SJCRH30 (cell line): ENCODE data around the gene EGR4. TPM values are rescaled to one million over a fixed set of nuclear protein-coding genes. Genes with fewer than 3 reads are reported as not detected.

ENCODE experiments used
- DNase-seq, 2 experiments: peaks; one replicate each; pipeline ENCODE4 v3.0.0-alpha.2; 2015 to 2020
- H3K27ac ChIP-seq: fragments of 250-450 bp; sonication (Bioruptor Pico); 2 replicates; pipeline ENCODE4 v1.5.1; 2020; ENCODE audit warnings: mild to moderate bottlenecking, moderate library complexity
- H3K27me3 ChIP-seq: fragments of 250-450 bp; sonication (Bioruptor Pico); 2 replicates; pipeline ENCODE4 v1.5.1; 2020; ENCODE audit warnings: mild to moderate bottlenecking, moderate library complexity
- H3K36me3 ChIP-seq: fragments of 250-450 bp; sonication (Bioruptor Pico); 2 replicates; pipeline ENCODE4 v1.5.1; 2020; ENCODE audit warnings: mild to moderate bottlenecking, moderate library complexity
- H3K4me1 ChIP-seq: fragments of 250-450 bp; sonication (Bioruptor Pico); 2 replicates; pipeline ENCODE4 v1.5.1; 2020; ENCODE audit warnings: mild to moderate bottlenecking, moderate library complexity
- H3K4me3 ChIP-seq: fragments of 250-450 bp; sonication (Bioruptor Pico); 2 replicates; pipeline ENCODE4 v1.5.1; 2020; ENCODE audit warnings: mild to moderate bottlenecking, moderate library complexity
- H3K9me3 ChIP-seq: fragments of 250-450 bp; sonication (Bioruptor Pico); replicated peaks from 2 replicates; pipeline ENCODE4 v1.5.1; 2020; ENCODE audit warnings: mild to moderate bottlenecking, moderate library complexity
- total RNA-seq: library from RNA; depleted of rRNA; stranded (reverse); fragments of >200 nt; shearing (Covaris generic); gene quantifications from 2 replicates; pipeline ENCODE4 v1.2.3, GENCODE V29; 2014; rRNA removed

Gene EGR4
- not detected in 2 replicates for total RNA-seq

GRCh38 chr2:73293534-73294171 lies at the start of gene EGR4:
EGR4 (minus strand) TSS chr2:73293548; CDS start chr2:73293317, 231 bp downstream.
- Histone ChIP-seq H3K4me1 (peaks cover 2% of the 10 kb centered on the region), H3K27ac (no peak within 1 kb of the TSS), H3K27me3 (no peaks in the 10 kb centered on the region; the same call in 1 of the 2 replicates), H3K36me3 (no peaks in the 10 kb centered on the region), H3K9me3 (no peaks in the 10 kb centered on the region; the same call in none of the 2 replicates), H3K4me3 (no peak within 1 kb of the TSS)
- no peak for DNase-seq

GRCh38 chr2:73341039-73341438 lies 47.7 kb upstream of the EGR4 start:
- H3K4me3 ChIP-seq: no peak overlapping the region
- no peaks in the 10 kb centered on the region for H3K9me3 ChIP-seq
- H3K36me3 ChIP-seq: no peaks in the 10 kb centered on the region
- H3K4me1 ChIP-seq: no peaks in the 10 kb centered on the region
- H3K27me3 ChIP-seq: peaks cover 9% of the 10 kb centered on the region; the same call in 1 of the 2 replicates
- DNase-seq: no peak
- H3K27ac ChIP-seq: no peak overlapping the region

DNA sequence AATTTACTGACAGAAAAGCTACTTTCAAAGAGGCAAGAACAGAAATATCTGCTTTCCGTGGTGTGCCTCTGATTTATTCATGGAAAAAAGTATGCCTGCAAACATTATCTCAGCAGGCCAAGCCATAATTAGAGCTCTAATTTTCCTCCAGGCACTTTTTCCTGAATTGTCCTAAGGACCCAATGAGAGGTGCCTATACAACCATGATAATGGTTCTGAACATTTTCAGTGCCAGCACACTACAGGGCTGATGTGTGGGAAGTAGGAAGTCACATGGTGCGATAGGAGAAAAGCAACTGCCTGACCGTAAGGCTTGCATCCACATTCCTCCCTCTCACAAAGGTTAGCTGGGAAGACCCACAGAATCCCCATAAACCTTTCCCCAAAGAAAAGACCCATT lies 45.9 kb upstream of the EGR4 start:
- Histone ChIP-seq H3K4me3 (no peak overlapping the region), H3K9me3 (no peaks in the 10 kb centered on the region), H3K27ac (no peak overlapping the region), H3K4me1 (no peaks in the 10 kb centered on the region), H3K36me3 (no peaks in the 10 kb centered on the region), H3K27me3 (peaks cover 6% of the 10 kb centered on the region; the same call in 1 of the 2 replicates)
- no peak for DNase-seq

DNA sequence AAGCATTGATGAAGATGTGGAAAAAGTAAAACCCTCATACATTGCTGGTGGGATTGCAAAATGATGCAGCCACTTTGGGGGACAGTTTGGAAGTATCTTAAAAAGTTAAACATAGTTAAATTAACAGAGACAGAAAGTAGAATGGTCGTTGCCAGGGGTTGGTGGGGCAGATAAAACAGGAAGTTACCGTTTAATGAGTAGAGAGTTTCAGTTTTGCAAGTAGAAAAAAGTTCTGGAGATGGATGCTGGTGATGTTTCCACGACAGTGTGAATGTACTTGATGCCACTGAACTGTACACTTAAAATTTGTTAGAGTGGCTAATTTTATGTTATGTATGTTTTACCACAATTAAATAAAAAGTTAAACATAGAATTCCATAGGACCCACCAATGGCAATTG lies 44.5 kb upstream of the EGR4 start:
- no peaks in the 10 kb centered on the region for H3K36me3 ChIP-seq
- no peak for DNase-seq
- H3K4me1 ChIP-seq: no peaks in the 10 kb centered on the region
- no peaks in the 10 kb centered on the region for H3K27me3 ChIP-seq
- no peak overlapping the region for H3K4me3 ChIP-seq
- H3K9me3 ChIP-seq: no peaks in the 10 kb centered on the region
- no peak overlapping the region for H3K27ac ChIP-seq

DNA sequence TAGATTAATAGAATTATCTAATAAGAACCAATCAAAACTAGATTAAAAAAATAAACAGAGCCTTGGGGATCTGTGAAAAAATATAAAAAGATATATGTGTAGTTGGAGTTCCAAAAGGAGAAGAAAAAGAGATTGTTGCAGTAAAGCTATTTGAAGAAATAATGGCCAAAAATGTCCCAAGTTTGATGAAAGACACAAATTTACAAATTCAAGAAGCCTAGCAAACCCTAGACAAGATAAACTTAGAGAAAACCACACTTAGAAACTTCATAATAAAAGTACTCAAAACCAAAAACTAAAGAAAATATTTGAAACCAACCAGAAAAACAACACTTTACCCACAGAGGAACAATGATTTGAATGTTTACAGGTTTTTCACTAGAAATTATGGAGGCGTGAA lies 41.3 kb upstream of the EGR4 start:
- Histone ChIP-seq H3K36me3 (no peaks in the 10 kb centered on the region), H3K4me1 (no peaks in the 10 kb centered on the region), H3K27me3 (no peaks in the 10 kb centered on the region), H3K4me3 (no peak overlapping the region), H3K9me3 (no peaks in the 10 kb centered on the region), H3K27ac (no peak overlapping the region)
- DNase-seq: no peak

GRCh38 chr2:73334045-73334444 lies 40.7 kb upstream of the EGR4 start:
- H3K27ac ChIP-seq: no peak overlapping the region
- DNase-seq: no peak
- no peaks in the 10 kb centered on the region for H3K4me1 ChIP-seq
- no peaks in the 10 kb centered on the region for H3K36me3 ChIP-seq
- no peak overlapping the region for H3K4me3 ChIP-seq
- no peaks in the 10 kb centered on the region for H3K27me3 ChIP-seq
- H3K9me3 ChIP-seq: no peaks in the 10 kb centered on the region

DNA sequence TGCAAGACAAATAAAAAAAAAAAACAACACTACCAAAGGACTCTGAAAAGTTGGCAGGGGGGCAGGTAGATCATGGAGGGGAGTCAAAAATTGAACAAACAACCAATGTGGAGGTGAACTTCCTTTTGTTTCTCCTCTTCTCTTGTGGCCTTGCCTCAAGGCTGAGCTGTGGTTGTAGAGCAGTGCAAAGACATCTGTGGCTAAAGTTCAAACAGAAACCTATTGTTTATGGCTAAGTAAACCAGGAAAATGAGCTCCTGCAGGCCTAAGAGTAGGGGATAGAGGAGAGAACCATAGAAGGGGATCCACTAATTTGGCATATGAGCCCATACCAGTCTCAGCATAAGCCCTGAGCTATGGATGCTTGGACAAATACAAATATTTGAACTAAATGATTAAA lies 40.2 kb upstream of the EGR4 start:
- H3K36me3 ChIP-seq: no peaks in the 10 kb centered on the region
- H3K4me3 ChIP-seq: no peak overlapping the region
- H3K9me3 ChIP-seq: no peaks in the 10 kb centered on the region
- H3K27ac ChIP-seq: no peak overlapping the region
- H3K27me3 ChIP-seq: no peaks in the 10 kb centered on the region
- no peak for DNase-seq
- no peaks in the 10 kb centered on the region for H3K4me1 ChIP-seq

DNA sequence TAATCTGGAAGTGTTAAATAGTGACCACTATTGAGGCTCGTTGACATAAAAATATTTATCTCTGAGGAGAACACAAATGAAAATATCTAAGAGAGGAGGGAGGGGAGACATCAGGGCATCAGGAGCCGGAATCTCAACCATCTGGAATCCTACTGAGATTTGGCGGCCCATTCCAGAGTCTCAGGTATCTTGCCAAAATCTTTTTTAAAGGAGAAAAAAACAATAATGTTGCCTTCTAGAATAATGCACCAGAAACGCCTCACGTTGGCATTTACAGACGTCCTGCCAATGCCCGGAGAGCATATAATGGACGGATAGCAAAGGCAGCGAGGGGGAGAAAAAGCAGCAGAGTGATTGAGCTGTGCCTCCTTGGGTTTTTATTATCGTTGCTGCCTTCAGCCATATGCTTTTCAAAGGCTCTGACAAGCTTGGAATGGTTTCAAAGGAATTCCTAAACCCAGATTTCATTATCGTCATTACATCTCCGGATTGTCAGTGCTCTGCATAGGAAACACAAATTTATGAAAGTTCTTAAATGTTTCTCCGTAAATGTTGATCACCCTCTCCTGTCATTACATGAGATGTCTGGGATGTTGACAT lies 30.9 kb upstream of the EGR4 start:
- Histone ChIP-seq H3K9me3 (no peaks in the 10 kb centered on the region), H3K4me3 (no peak overlapping the region), H3K27me3 (peaks cover 19% of the 10 kb centered on the region), H3K36me3 (no peaks in the 10 kb centered on the region), H3K27ac (no peak overlapping the region), H3K4me1 (no peaks in the 10 kb centered on the region)
- no peak for DNase-seq

DNA sequence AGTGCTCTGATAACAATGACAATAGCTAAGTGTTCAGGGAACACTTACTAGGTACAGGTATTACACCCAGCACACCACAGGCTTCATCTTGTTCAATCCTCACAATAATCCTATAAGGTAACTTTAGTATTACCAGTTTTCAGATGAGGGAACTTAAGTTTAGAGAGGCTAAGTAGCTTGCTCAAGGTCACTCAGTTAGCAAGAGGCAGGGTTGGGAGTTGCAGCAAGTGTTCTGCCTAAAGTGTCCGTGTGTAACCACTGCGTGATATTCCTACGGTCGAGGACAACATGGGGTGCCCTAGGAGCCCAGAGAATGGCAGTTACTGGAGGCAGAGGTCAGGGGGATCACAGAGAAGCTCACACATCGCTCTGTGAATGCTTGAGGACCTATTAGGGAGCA lies 30.2 kb upstream of the EGR4 start:
- Histone ChIP-seq H3K4me1 (no peaks in the 10 kb centered on the region), H3K36me3 (no peaks in the 10 kb centered on the region), H3K27me3 (peaks cover 19% of the 10 kb centered on the region), H3K9me3 (no peaks in the 10 kb centered on the region), H3K4me3 (no peak overlapping the region), H3K27ac (no peak overlapping the region)
- DNase-seq: no peak

DNA sequence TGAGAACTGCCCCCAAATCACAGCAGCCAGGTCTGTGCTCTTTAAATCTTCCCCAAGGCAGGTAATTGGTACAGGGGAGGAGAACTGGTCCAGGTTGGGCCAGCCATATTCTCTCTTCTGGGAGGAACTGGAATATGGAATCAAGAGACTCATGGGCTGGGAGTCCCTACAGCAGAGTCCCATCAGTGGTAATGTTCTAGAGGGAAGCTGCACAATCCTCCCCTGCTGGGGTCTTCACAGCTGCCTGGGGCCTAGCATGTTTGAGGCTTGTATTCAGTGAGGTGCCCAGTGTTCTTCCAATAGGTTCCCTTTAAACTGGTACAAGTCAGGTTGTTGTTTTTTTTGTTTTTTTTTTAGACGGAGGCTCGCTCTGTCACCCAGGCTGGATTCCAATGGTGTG lies 21.1 kb upstream of the EGR4 start:
- Histone ChIP-seq H3K27me3 (peaks cover 9% of the 10 kb centered on the region), H3K36me3 (no peaks in the 10 kb centered on the region), H3K4me3 (no peak overlapping the region), H3K27ac (no peak overlapping the region), H3K9me3 (0 out of 2 replicates have a peak, but pooled peaks cover 3% of the 10 kb centered on the region), H3K4me1 (no peaks in the 10 kb centered on the region)
- DNase-seq: no peak

GRCh38 chr2:73307720-73308119 lies 14.4 kb upstream of the EGR4 start:
- no peaks in the 10 kb centered on the region for H3K9me3 ChIP-seq
- H3K36me3 ChIP-seq: no peaks in the 10 kb centered on the region
- H3K27ac ChIP-seq: no peak overlapping the region
- DNase-seq: no peak
- H3K4me1 ChIP-seq: no peaks in the 10 kb centered on the region
- peaks cover 10% of the 10 kb centered on the region; the same call in 1 of the 2 replicates for H3K27me3 ChIP-seq
- no peak overlapping the region for H3K4me3 ChIP-seq

- DNase-seq: no peak
- Histone ChIP-seq H3K4me3 (no peak overlapping the region), H3K27me3 (peaks cover 10% of the 10 kb centered on the region; the same call in 1 of the 2 replicates), H3K9me3 (no peaks in the 10 kb centered on the region; the same call in 1 of the 2 replicates), H3K4me1 (peaks cover 2% of the 10 kb centered on the region), H3K27ac (no peak overlapping the region), H3K36me3 (no peaks in the 10 kb centered on the region)
Measured at GRCh38 chr2:73301636-73302035, 8.3 kb upstream of the EGR4 start.

GRCh38 chr2:73300926-73301325 lies 7.6 kb upstream of the EGR4 start:
- Histone ChIP-seq H3K27me3 (peaks cover 10% of the 10 kb centered on the region; the same call in 1 of the 2 replicates), H3K9me3 (no peaks in the 10 kb centered on the region; the same call in 1 of the 2 replicates), H3K4me1 (peaks cover 2% of the 10 kb centered on the region), H3K4me3 (no peak overlapping the region), H3K36me3 (no peaks in the 10 kb centered on the region), H3K27ac (no peak overlapping the region)
- DNase-seq: no peak

DNA sequence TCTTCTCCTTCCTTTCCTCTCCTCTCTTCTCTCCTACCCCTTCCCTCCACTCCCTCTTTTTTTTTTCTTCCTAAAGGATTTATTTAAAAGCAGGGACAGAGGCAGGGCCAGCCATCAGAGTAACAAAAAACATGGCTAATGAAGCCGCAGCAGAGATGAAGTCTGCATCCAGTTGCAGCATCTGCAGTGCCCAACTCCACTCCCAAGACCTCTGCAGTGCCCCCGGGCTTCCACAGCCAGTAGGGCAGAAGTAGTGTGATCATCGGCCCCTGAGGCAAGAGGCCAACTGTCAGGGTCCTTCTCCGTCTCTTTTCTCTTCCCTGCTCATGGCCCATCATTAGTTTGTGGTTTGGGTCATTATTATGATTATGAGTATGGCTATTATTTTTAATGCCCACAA lies 4.2 kb upstream of the EGR4 start:
- Histone ChIP-seq H3K4me3 (no peak overlapping the region), H3K27me3 (no peaks in the 10 kb centered on the region; the same call in 1 of the 2 replicates), H3K36me3 (no peaks in the 10 kb centered on the region), H3K27ac (no peak overlapping the region), H3K4me1 (peaks cover 2% of the 10 kb centered on the region), H3K9me3 (no peaks in the 10 kb centered on the region; the same call in none of the 2 replicates)
- DNase-seq: peak; percentile 42 to 53

- peak; percentile 65 to 78 for DNase-seq
Measured at GRCh38 chr2:73297151-73297559, 3.8 kb upstream of the EGR4 start.

More at GRCh38 chr2:73297151-73297559, 3.8 kb upstream of the EGR4 start:
- no peaks in the 10 kb centered on the region for H3K36me3 ChIP-seq
- peaks cover 2% of the 10 kb centered on the region for H3K4me1 ChIP-seq
- H3K9me3 ChIP-seq: no peaks in the 10 kb centered on the region; the same call in none of the 2 replicates
- no peaks in the 10 kb centered on the region; the same call in 1 of the 2 replicates for H3K27me3 ChIP-seq
- no peak overlapping the region for H3K27ac ChIP-seq
- no peak overlapping the region for H3K4me3 ChIP-seq
